Right lobe of liver (tissue), 6 donors: Measurements from ENCODE around the gene WASF3. TPM values are rescaled to one million over a fixed set of nuclear protein-coding genes. Genes with fewer than 3 reads are reported as not detected.
A peak's percentile ranks its signal among the peaks of the same experiment; 100 is the strongest.
"Not testable (repeated sequence)": the region's sequence is repeated elsewhere in the genome, so short reads cannot be mapped to it uniquely, and the experiment has no call there.

ENCODE experiments used
- ATAC-seq, 4 donors: fragments of 200-7000 bp; cut with Tn5 transposase; one replicate each; pipeline ENCODE4 v1.9.1; 2020; ENCODE audit warnings: mild to moderate bottlenecking in 4 of 4, moderate library complexity in 4 of 4
- DNase-seq, 3 donors: peaks; one replicate each; pipeline ENCODE4 v3.0.0-alpha.2; 2020
- H3K27ac ChIP-seq, 3 donors: fragments of 200-600 bp; one replicate each; pipeline ENCODE4 v1.8.0; 2022
- H3K27me3 ChIP-seq, 2 donors: fragments of 200-600 bp; one replicate each; pipeline ENCODE4 v1.8.0; 2022
- H3K36me3 ChIP-seq, 4 donors: fragments of 200-600 bp; sonication (generic) in 1 of 4; one replicate each; pipeline versions ENCODE4 v1.5.1 to v1.8.0; 2017 to 2022; ENCODE audit warnings: control low read depth in 1 of 4
- H3K4me1 ChIP-seq, 4 donors: fragments of 200-600 bp; sonication (generic) in 1 of 4; one replicate each; pipeline versions ENCODE4 v1.5.1 to v1.8.0; 2017 to 2022; ENCODE audit warnings: control low read depth in 1 of 4
- H3K4me3 ChIP-seq, 3 donors: fragments of 200-600 bp; one replicate each; pipeline ENCODE4 v1.8.0; 2022
- H3K9me3 ChIP-seq, 4 donors: fragments of 200-600 bp; sonication (generic) in 1 of 4; one replicate each; pipeline versions ENCODE4 v1.5.1 to v1.8.0; 2017 to 2022; ENCODE audit warnings: control low read depth in 1 of 4
- POLR2A ChIP-seq: fragments of 450-650 bp; IDR thresholded peaks from one replicate; pipeline ENCODE4 v1.6.1; 2017; ENCODE audit warnings: antibody characterized with exemption, mild to moderate bottlenecking
- WGBS: methylation state at CpG from one replicate; pipeline ENCODE4 v1.1.6; 2018; ENCODE audit warnings: low coverage, low lambda C conversion rate; ENCODE audit not compliant: insufficient coverage; ENCODE audit errors: missing lambda C conversion rate; 5-methylcytosine and 5-hydroxymethylcytosine counted together
- intact Hi-C, 2 donors: fragments of 100-400 bp; cut with DNase I; formaldehyde crosslinking; loops; one replicate each; pipeline versions ENCODE4 v1.11.2 to v1.14.1; 2022
- total RNA-seq, 6 experiments: library from RNA; depleted of rRNA in 2 of 6; stranded (reverse); fragments of >200 nt in 2 of 6; fragmentation: NEBNext Ultra II Directional in 3 of 6; extraction: Animal tissue kit (Norgen Biotek cat#: 25700) in 3 of 6; gene quantifications; one replicate each; pipeline versions ENCODE4 v1.1.0 to v1.2.4, GENCODE V29; 2016 to 2023
- TF ChIP-seq, protein P1 (sequence below), 4 donors: fragments of 200-600 bp in 3 of 4; fragments of 450-650 bp in 1 of 4; IDR thresholded peaks; one replicate each; pipeline versions ENCODE4 v1.5.1 to v1.8.0; 2016 to 2022; ENCODE audit warnings: antibody characterized with exemption in 4 of 4, mild to moderate bottlenecking in 2 of 4
- donor health status: DM: no; HTN: yes; CAD: no.
- donor health status: DM: no; HTN: no; CAD: no.
- donor health status: DM: no; HTN: no; CAD: no.
- donor health status: DM: no; HTN: yes; CAD: no.
- donor health status: DM: no; HTN: yes; CAD: no.

Gene WASF3
- total RNA-seq, 6 experiments from 2014 or later: 5.8 to 14.5 (median 8.3) TPM

DNA sequence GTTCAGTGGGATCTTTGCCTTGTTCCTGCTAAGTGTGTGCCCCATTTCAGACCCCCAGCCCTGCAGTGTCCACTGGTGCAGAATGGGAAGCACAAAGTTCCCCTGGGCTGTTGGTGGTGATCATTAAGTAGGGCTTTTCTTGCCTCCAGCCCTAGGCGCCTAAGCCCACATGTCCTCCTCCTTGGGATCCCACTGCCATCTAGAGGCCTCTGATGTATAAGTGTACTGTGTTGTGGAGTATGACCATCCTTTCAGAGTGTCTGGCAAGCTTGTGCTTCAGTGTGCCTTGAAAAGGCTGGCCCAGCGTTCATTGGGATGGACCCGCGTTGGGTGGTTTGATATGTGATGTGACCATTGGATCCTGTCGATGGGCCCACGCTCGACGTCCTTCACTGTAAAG is 71.2 kb downstream of the WASF3 start:
- intact Hi-C loops: no loop called here
- Histone ChIP-seq H3K36me3 (no peaks in the 10 kb centered on the region), H3K27ac (no peak overlapping the region), H3K9me3 (peaks cover 0 to 6% (median 3%) of the 10 kb centered on the region in 4 donors), H3K4me3 (no peak overlapping the region), H3K27me3 (no peaks in the 10 kb centered on the region), H3K4me1 (no peaks in the 10 kb centered on the region)
- WGBS: 88% methylated on average over 5 of the region's 8 CpGs
- TF ChIP-seq, protein P1, sequence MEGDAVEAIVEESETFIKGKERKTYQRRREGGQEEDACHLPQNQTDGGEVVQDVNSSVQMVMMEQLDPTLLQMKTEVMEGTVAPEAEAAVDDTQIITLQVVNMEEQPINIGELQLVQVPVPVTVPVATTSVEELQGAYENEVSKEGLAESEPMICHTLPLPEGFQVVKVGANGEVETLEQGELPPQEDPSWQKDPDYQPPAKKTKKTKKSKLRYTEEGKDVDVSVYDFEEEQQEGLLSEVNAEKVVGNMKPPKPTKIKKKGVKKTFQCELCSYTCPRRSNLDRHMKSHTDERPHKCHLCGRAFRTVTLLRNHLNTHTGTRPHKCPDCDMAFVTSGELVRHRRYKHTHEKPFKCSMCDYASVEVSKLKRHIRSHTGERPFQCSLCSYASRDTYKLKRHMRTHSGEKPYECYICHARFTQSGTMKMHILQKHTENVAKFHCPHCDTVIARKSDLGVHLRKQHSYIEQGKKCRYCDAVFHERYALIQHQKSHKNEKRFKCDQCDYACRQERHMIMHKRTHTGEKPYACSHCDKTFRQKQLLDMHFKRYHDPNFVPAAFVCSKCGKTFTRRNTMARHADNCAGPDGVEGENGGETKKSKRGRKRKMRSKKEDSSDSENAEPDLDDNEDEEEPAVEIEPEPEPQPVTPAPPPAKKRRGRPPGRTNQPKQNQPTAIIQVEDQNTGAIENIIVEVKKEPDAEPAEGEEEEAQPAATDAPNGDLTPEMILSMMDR (IDR thresholded peaks at IDR 0.05): peak in 3 of 4 donors; percentile 8 to 23 (median 10)
- TF ChIP-seq POLR2A: no peak
- peak; percentile 67 to 83 (median 80) for ATAC-seq
- no peak for DNase-seq

- 76% methylated on average over 5 of the region's 5 CpGs for WGBS
- TF ChIP-seq POLR2A: no peak
- TF ChIP-seq, protein P1 (IDR thresholded peaks at IDR 0.05): peak in 3 of 4 donors; percentile 19 to 31 (median 20)
- Histone ChIP-seq H3K4me3 (no peak overlapping the region), H3K27ac (no peak overlapping the region), H3K27me3 (no peaks in the 10 kb centered on the region), H3K36me3 (no peaks in the 10 kb centered on the region), H3K9me3 (peaks cover 0 to 6% (median 3%) of the 10 kb centered on the region in 4 donors), H3K4me1 (no peaks in the 10 kb centered on the region)
- ATAC-seq (peak; percentile 55 to 88 (median 73)), DNase-seq (peak in 1 of 3 donors; percentile 49)
- intact Hi-C loops: no loop called here
Observed at GRCh38 chr13:26629260-26629825, 71.9 kb downstream of the WASF3 start.

DNA sequence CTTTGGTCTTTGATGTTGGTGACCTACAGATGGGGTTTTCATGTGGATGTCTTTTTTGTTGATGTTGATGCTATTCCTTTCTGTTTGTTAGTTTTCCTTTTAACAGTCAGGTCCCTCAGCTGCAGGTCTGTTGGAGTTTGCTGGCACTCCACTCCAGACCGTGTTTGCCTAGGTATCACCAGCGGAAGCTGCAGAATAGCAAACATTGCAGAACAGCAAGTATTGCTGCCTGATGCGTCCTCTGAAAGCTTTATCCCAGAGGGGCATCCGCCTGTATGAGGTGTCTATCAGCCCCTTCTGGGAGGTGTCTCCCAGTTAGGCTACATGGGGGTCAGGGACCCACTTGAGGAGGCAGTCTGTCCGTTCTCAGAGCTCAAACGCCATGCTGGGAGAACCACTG is 78.2 kb downstream of the WASF3 start:
- WGBS: 50% methylated on average over 3 of the region's 6 CpGs
- DNase-seq (peak in 1 of 3 donors; percentile 24), ATAC-seq (peak in 1 of 4 donors; percentile 49)
- intact Hi-C loops, H3K27ac ChIP-seq, H3K4me1 ChIP-seq, H3K27me3 ChIP-seq, H3K36me3 ChIP-seq, H3K9me3 ChIP-seq, H3K4me3 ChIP-seq: not testable (repeated sequence)

DNA sequence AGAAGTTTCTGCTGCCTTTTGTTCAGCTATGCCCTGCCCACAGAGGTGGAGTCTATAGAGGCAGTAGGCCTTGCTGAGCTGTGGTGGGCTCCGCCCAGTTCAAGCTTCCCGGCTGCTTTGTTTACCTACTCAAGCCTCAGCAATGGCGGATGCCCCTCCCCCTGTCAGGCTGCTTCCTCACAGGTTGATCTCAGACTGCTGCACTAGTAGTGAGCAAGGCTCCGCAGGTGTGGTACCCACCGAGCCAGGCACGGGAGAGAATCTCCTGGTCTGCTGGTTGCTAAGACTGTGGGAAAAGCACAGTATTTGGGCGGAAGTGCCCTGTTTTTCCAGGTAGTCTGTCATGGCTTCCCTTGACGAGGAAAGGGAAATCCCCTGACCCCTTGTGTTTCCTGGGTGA is 78.6 kb downstream of the WASF3 start:
- ATAC-seq, H3K9me3 ChIP-seq, H3K36me3 ChIP-seq, H3K4me3 ChIP-seq, intact Hi-C loops, H3K27me3 ChIP-seq, H3K27ac ChIP-seq, DNase-seq, H3K4me1 ChIP-seq: not testable (repeated sequence)
- WGBS: 28% methylated on average over 2 of the region's 8 CpGs

- no peak overlapping the region for H3K27ac ChIP-seq
- H3K36me3 ChIP-seq: no peaks in the 10 kb centered on the region
- ATAC-seq (no peak), DNase-seq (no peak)
- TF ChIP-seq, protein P1 (IDR thresholded peaks at IDR 0.05): no peak
- TF ChIP-seq POLR2A: no peak
- H3K27me3 ChIP-seq: no peaks in the 10 kb centered on the region
- no peaks in the 10 kb centered on the region for H3K9me3 ChIP-seq
- no peaks in the 10 kb centered on the region for H3K4me1 ChIP-seq
- intact Hi-C loops: no loop called here
- no peak overlapping the region for H3K4me3 ChIP-seq
Observed at GRCh38 chr13:26646603-26647002, 89.1 kb downstream of the WASF3 start.

DNA sequence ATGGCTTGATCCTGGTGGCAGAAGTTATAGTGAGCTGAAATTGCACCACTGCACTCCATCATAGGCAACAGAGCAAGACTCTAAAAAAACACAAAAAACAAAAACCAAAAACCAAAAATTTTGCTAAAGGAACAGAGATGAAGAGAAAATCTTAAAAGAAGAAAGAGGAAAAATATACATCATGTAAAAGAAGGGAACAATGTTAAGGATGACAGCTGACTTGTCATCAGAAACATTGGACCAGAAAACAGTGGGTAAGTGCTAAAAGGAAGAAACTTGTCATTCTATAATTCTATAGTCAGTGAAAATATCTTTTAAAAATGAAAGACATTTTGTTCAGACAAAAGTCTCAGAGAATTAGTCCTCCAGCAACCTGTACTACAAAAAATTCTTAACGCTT is 93.8 kb downstream of the WASF3 start:
- DNase-seq (no peak), ATAC-seq (no peak)
- Histone ChIP-seq H3K36me3 (no peaks in the 10 kb centered on the region), H3K4me3 (no peak overlapping the region), H3K9me3 (no peaks in the 10 kb centered on the region), H3K4me1 (no peaks in the 10 kb centered on the region), H3K27ac (no peak overlapping the region), H3K27me3 (no peaks in the 10 kb centered on the region)
- TF ChIP-seq, protein P1 (IDR thresholded peaks at IDR 0.05): no peak
- no peak for TF ChIP-seq POLR2A
- intact Hi-C loops: no loop called here
- 100% methylated on average over 1 of the region's 1 CpG for WGBS
